Astrocyte (in vitro differentiated cells and primary cell): ENCODE data around the gene PCDHA7. TPM values are rescaled to one million over a fixed set of nuclear protein-coding genes. Genes with fewer than 3 reads are reported as not detected.

ENCODE experiments used
- DNase-seq: peaks from one replicate; pipeline ENCODE4 v3.0.0-alpha.2; 2010; ENCODE audit warnings: low read depth
- FAIRE-seq: peaks from 2 replicates; lab custom pipeline; 2011; peaks lifted over from hg19 to GRCh38; lab: Jason Lieb, UNC
- H2AFZ ChIP-seq: 2 replicates; pipeline ENCODE4 v1.6.0; 2012; ENCODE audit warnings: low read depth, low read length, inconsistent platforms
- H3K27ac ChIP-seq: 2 replicates; pipeline ENCODE4 v1.5.1; 2011; ENCODE audit warnings: low read depth, low read length, inconsistent platforms
- H3K27me3 ChIP-seq: 2 replicates; pipeline ENCODE4 v1.6.0; 2011; ENCODE audit warnings: low read length, inconsistent platforms; ENCODE audit not compliant: insufficient read depth
- H3K36me3 ChIP-seq: 2 replicates; pipeline ENCODE4 v1.5.1; 2011; ENCODE audit warnings: low read length, inconsistent platforms; ENCODE audit not compliant: insufficient read depth
- H3K4me1 ChIP-seq: 2 replicates; pipeline ENCODE4 v1.5.1; 2011; ENCODE audit warnings: low read length, inconsistent platforms; ENCODE audit not compliant: insufficient read depth
- H3K4me2 ChIP-seq: 2 replicates; pipeline ENCODE4 v1.6.0; 2012; ENCODE audit warnings: low read length, inconsistent platforms
- H3K4me3 ChIP-seq: 2 replicates; pipeline ENCODE4 v1.5.1; 2011; ENCODE audit warnings: low read depth, mild to moderate bottlenecking, low read length, inconsistent platforms; ENCODE audit not compliant: insufficient read depth
- H3K79me2 ChIP-seq: 2 replicates; pipeline ENCODE4 v1.6.0; 2012; ENCODE audit warnings: mild to moderate bottlenecking, low read length, inconsistent platforms; ENCODE audit not compliant: insufficient read depth
- H3K9ac ChIP-seq: 2 replicates; pipeline ENCODE4 v1.6.0; 2012; ENCODE audit warnings: mild to moderate bottlenecking, low read length, inconsistent platforms
- H3K9me3 ChIP-seq: 2 replicates; pipeline ENCODE4 v1.5.1; 2012; ENCODE audit warnings: low read depth, mild to moderate bottlenecking, low read length, inconsistent platforms; ENCODE audit not compliant: insufficient read depth
- H4K20me1 ChIP-seq: 2 replicates; pipeline ENCODE4 v1.6.0; 2012; ENCODE audit warnings: low read length, inconsistent platforms; ENCODE audit not compliant: insufficient read depth
- H3K27ac Mint-ChIP-seq: one replicate; pipeline ENCODE4 v1.8.0; 2021; ENCODE audit warnings: mild to moderate bottlenecking, mixed read lengths; ENCODE audit not compliant: unreplicated experiment
- H3K27me3 Mint-ChIP-seq: one replicate; pipeline ENCODE4 v1.8.0; 2021; ENCODE audit warnings: low read depth, mixed read lengths; ENCODE audit not compliant: unreplicated experiment
- H3K36me3 Mint-ChIP-seq: one replicate; pipeline ENCODE4 v1.8.0; 2021; ENCODE audit warnings: low read depth, mixed read lengths; ENCODE audit not compliant: unreplicated experiment
- H3K4me1 Mint-ChIP-seq: one replicate; pipeline ENCODE4 v1.8.0; 2021; ENCODE audit warnings: low read depth, mixed read lengths; ENCODE audit not compliant: unreplicated experiment
- H3K4me3 Mint-ChIP-seq: one replicate; pipeline ENCODE4 v1.8.0; 2021; ENCODE audit warnings: mild to moderate bottlenecking, moderate library complexity, mixed read lengths; ENCODE audit not compliant: unreplicated experiment
- H3K9me3 Mint-ChIP-seq: one replicate; pipeline ENCODE4 v1.8.0; 2021; ENCODE audit warnings: mild to moderate bottlenecking, mixed read lengths; ENCODE audit not compliant: unreplicated experiment
- CTCF ChIP-seq: IDR thresholded peaks from 2 replicates; pipeline ENCODE4 v1.5.1; 2011; ENCODE audit warnings: low read depth, mild to moderate bottlenecking, inconsistent platforms, low read length, moderate library complexity; ENCODE audit not compliant: insufficient read depth
- EZH2 ChIP-seq: IDR thresholded peaks from 2 replicates; pipeline ENCODE4 v1.6.1; 2012; ENCODE audit warnings: mild to moderate bottlenecking, low read length, inconsistent platforms; ENCODE audit not compliant: insufficient read depth
- total RNA-seq: library from RNA; stranded (reverse); gene quantifications from 2 replicates; pipeline ENCODE4 v1.2.1, GENCODE V29; 2021

PCDHA7 gene
- total RNA-seq, 1 donor from 2014 or later, result 2.6 TPM

DNA sequence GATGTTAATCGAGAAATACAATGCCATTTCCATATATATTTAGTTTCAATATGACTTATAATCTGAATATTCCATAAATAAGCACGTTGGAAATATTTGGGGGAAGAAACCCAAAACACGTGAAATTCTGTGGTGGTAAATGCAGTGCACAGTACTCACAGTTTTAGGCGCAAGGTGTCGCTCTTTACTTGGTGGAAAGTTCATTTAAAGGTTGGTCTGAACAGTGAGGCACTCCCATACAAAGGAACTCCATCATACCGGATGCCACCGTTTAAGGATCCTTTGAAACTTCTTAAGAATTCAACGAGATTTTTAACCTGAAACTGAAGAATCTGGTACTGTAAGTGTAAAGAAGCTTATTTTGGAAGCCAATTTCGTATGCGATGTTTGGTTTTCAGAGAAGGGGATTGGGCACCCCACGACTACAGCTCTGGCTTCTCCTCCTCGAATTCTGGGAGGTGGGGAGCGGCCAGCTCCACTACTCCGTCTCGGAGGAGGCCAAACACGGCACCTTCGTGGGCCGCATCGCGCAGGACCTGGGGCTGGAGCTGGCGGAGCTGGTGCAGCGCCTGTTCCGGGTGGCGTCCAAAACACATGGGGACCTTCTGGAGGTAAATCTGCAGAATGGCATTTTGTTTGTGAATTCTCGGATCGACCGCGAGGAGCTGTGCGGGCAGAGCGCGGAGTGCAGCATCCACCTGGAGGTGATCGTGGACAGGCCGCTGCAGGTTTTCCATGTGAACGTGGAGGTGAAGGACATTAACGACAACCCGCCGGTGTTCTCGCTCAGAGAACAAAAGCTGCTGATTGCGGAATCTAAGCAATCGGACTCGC lies 34.9 kb downstream of the PCDHA7 start, which contains the start of gene PCDHA11:
Gene PCDHA11, plus strand, starts transcription at position 237 of the 834 bp plus-strand sequence. Its CDS starts 147 bp downstream, at position 384.
- FAIRE-seq (no peak), DNase-seq (no peak)
- Histone ChIP-seq H3K27ac (no peak within 1 kb of the TSS), H3K9me3 (peaks cover 5% of the 10 kb centered on the region), H3K4me2 (no peak within 1 kb of the TSS), H3K79me2 (no peaks in the 10 kb centered on the region), H3K4me3 (no peak within 1 kb of the TSS), H3K4me1 (no peaks in the 10 kb centered on the region), H3K27me3 (no peaks in the 10 kb centered on the region), H2AFZ (no peak within 1 kb of the TSS), H4K20me1 (no peaks in the 10 kb centered on the region), H3K9ac (no peak within 1 kb of the TSS), H3K36me3 (no peaks in the 10 kb centered on the region)
- Mint-ChIP-seq H3K4me1 (no peaks in the 10 kb centered on the region), H3K9me3 (no peaks in the 10 kb centered on the region), H3K4me3 (peak within 1 kb of the TSS; percentile 89), H3K27ac (peak within 1 kb of the TSS; percentile 34), H3K27me3 (no peaks in the 10 kb centered on the region), H3K36me3 (peaks cover 8% of the 10 kb centered on the region)
- TF ChIP-seq EZH2 (no peak), CTCF (no peak)

- Mint-ChIP-seq H3K4me1 (peaks cover 4% of the 10 kb centered on the region), H3K9me3 (no peaks in the 10 kb centered on the region), H3K27me3 (no peaks in the 10 kb centered on the region), H3K4me3 (peak overlapping the region; percentile 89), H3K27ac (no peak overlapping the region), H3K36me3 (peaks cover 8% of the 10 kb centered on the region)
- H3K36me3 ChIP-seq, result no peaks in the 10 kb centered on the region
- no peak overlapping the region for H3K27ac ChIP-seq
- H4K20me1 ChIP-seq, result no peaks in the 10 kb centered on the region
- H3K79me2 ChIP-seq, result no peaks in the 10 kb centered on the region
- FAIRE-seq (no peak), DNase-seq (no peak)
- no peak overlapping the region for H3K9ac ChIP-seq
- no peak overlapping the region for H3K4me3 ChIP-seq
- no peaks in the 10 kb centered on the region for H3K27me3 ChIP-seq
- H3K4me1 ChIP-seq, result no peaks in the 10 kb centered on the region
- H2AFZ ChIP-seq, result no peak overlapping the region
- H3K9me3 ChIP-seq, result peaks cover 5% of the 10 kb centered on the region
- TF ChIP-seq EZH2, result no peak
- TF ChIP-seq CTCF, result no peak
- no peak overlapping the region for H3K4me2 ChIP-seq
Observed at GRCh38 chr5:140869555-140869886, 35.5 kb downstream of the PCDHA7 start.
